AG09319 (cell line): ENCODE measurements around the gene TTI1.

ENCODE experiments used
- DNase-seq: peaks from one replicate; pipeline ENCODE4 v3.0.0-alpha.2; 2010; ENCODE audit warnings: low read depth; ENCODE audit errors: extremely low read depth
- TF ChIP-seq, protein P1 (sequence below): IDR thresholded peaks from 2 replicates; pipeline ENCODE4 v1.5.1; 2011; ENCODE audit warnings: low read depth, mild to moderate bottlenecking, inconsistent platforms, low read length, moderate library complexity

Gene TTI1

DNA sequence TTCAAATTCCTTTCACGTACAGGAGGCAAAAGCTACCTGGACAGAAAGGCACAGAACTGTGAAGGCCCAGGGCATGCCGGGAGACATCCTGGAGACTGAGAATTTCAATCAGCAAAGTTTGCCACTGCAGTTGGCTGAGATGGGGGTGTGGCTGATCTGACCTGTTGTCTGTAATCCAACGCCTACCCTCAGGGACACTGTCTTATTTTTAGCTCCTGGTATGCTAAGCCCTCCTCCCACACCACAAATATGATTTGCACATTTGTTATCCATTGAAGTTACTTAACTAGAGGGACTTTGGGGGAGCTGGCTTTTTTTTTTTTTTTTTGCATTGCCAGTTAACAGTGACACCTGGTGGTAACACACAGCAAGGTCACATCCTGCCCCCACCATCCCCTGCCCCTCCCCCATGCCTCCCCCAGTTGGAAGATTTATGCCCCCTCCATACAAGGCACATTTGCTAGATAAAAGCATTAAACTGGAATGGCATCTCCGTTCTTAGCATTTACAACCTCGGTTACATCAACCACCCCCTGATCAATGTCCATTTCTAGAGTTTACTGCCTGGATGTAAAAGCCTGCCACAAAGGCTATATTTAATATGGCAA, 40.4 kb downstream of the TTI1 start:
- TF ChIP-seq, protein P1, sequence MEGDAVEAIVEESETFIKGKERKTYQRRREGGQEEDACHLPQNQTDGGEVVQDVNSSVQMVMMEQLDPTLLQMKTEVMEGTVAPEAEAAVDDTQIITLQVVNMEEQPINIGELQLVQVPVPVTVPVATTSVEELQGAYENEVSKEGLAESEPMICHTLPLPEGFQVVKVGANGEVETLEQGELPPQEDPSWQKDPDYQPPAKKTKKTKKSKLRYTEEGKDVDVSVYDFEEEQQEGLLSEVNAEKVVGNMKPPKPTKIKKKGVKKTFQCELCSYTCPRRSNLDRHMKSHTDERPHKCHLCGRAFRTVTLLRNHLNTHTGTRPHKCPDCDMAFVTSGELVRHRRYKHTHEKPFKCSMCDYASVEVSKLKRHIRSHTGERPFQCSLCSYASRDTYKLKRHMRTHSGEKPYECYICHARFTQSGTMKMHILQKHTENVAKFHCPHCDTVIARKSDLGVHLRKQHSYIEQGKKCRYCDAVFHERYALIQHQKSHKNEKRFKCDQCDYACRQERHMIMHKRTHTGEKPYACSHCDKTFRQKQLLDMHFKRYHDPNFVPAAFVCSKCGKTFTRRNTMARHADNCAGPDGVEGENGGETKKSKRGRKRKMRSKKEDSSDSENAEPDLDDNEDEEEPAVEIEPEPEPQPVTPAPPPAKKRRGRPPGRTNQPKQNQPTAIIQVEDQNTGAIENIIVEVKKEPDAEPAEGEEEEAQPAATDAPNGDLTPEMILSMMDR, result peak; percentile 49
- DNase-seq, result peak; percentile 90

DNA sequence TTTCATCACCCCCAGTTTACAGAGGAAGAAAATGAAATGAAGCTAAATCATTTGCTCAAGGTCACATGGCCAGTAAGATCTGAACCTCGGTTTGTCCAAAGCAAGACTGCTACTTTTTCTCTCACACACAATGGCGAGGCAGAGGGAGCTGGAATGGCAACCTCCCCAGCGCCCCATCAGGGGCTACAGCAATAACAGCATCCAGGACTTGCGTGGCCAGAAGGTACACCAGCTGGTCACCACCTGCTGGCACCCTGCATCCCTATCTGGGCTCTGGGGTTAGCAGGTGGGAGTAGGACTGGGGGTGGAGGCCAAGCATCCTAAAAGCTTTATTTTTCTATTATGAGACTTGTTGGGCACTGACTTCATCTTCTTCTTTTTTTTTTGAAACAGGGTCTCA, 41.3 kb downstream of the TTI1 start:
- TF ChIP-seq, protein P1, result no peak
- DNase-seq, result no peak

DNA sequence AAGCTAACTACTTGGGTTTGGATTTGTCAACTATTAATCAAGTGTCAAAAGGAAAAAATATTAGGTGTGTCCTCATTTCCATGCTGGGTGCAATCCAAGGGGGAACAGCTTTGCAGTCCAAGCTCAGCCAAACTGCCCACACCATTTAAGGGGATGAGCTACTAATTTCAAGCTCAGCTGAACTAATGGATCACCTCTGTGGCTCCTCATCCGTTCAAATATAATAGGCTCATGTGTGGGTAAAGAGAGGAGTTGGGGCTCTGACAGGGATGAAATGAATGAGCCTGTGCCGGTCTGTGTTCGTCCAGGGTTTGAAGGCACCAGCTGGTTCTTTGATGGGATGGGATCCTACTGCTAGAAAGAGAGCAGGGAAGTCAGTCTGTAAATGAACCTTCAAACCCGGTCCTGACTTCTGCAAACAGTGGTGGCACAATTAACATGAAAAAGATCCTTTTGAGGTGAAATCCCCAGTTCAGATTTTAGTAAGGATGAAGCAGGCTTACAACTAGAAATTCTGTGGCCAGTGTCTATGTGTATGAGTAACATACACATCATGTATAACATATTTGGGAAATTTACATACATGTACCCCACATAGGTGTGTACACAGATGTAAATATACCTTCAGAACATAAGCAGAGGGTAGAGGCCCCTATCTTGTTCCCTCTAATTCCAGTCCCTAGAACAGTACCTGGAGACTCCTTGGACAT, 41.9 kb downstream of the TTI1 start:
- TF ChIP-seq, protein P1, result no peak
- DNase-seq, result no peak

DNA sequence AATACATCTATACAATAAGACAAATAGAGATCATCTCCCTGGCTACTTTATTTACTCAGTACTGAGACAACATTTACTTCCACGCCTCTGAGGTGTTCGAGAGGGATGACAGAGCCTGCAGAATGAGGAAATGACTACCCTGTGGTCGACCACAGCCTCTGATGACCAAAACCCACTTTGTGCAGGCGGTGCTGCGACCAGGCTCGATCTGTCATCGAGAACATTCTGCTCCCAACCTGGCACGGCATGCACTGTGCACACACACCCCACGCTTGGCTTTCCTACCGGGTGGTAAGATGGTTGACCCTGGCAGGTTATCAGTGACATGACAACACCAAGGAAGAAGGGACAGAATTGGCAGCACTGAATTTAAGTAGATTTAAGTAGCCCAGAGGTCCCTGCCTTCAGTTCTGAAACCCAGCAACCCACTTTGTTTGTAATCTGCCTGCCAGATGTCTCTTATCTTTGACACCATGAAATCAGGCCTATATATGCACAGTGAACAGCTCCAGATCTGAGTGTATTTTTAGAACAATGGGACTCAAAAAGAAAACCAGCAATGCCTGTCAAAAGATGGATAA, 42.6 kb downstream of the TTI1 start:
- DNase-seq, result no peak

DNA sequence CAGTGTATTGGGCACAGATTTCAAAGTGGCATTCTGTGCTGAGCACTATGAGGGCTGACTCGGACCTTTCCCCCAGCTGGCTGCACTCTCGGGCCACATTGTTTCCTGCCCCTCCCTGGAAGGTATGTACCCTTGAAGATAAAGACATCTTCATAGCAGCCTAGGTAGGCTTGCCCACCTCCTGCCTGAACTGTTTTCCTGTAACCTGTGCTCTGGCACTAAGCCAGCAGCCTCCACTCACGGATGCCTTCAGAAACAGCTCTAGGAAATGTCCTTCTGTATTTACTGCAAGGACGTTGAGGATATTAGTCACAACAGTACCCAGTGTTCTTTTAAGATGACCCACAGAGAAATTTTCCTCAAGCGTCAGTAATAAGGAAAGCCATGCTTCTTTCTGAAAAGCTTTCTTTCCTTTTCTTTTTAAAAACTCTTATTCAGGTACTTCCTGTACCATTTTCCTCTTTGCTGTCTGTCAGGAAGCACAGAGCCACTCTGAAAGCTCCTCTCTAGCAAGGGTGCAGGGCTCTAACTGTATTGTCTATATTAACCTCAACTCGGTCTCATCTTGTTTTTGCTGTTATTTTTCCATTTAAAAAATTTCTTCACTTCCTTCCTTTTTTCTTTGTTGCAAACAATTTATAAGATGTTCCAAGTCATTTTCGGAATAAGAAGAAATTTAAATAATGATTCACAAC, 43.5 kb downstream of the TTI1 start:
- TF ChIP-seq, protein P1, result no peak

More for the DNA sequence above, 42.6 kb downstream of the TTI1 start:
- TF ChIP-seq, protein P1, result no peak

DNA sequence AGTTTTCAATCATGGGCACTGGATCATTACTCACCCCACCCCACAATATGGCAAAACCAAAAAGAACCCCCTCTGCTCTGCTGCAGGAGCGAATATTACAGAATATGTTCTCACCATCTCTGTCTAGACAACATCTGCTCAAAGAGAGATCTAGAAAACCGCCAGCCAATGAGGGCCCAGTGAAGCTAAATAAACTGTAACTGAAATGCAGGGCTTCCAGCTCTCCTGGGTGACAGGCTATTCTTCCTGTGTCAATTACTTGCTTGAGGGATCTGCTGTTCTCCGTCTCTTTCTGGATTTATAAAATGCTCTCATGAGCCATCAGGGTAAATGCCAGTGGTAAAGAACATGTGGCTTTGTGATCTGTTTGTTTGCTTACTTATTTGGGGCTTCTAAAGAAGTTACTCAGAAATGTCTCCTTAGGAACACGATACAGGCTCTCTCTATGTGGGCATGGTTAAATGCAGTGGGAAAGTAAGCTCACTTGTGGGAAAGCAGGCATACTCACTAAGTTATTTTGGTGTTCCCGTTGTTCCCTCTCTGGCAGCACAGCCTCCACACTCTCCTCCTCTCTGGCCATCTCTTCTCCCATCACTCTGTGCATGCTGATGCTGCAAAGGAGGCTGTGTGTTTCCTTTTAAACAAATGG, 44.8 kb downstream of the TTI1 start:
- DNase-seq, result no peak
- TF ChIP-seq, protein P1, result no peak

More for the DNA sequence above, 43.5 kb downstream of the TTI1 start:
- no peak for DNase-seq
